Upper lobe of left lung (tissue), 4 donors: ENCODE data around the gene EXOC6.

Experiments
- POLR2A ChIP-seq, 4 donors: fragments of 450-650 bp; IDR thresholded peaks; one replicate each; pipeline ENCODE4 v1.5.1; 2016 to 2017; ENCODE audit warnings: antibody characterized with exemption in 4 of 4, mild to moderate bottlenecking in 2 of 4
- POLR2AphosphoS5 ChIP-seq, 2 donors: sonication (generic); formaldehyde crosslinking; IDR thresholded peaks; one replicate each; pipeline ENCODE4 v1.5.1; 2017; ENCODE audit warnings: antibody characterized with exemption in 2 of 2
- TF ChIP-seq, protein P1 (sequence below), 6 experiments: fragments of 450-650 bp in 4 of 6; fragments of 200-600 bp in 2 of 6; sonication (generic) in 2 of 6; IDR thresholded peaks; one replicate each; pipeline ENCODE4 v1.5.1; 2016 to 2019; ENCODE audit warnings: antibody characterized with exemption in 6 of 6

DNA sequence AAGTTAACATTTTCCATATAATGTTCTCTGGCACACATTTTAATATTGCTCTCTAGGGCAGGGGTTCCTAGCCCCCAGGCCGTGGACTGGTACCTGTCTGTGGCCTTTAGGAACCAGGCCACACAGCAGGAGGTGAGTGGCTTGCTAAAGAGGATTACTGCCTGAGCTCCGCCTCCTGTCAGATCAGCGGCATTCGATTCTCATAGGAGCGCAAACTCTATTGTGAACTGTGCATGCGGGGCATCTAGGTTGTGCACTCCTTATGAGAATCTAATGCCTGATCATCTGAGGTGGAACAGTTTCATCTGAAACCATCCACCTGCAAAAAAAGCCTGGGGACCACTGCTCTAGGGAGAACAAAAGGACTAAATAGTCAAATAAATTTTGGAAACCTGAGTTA, 65.7 kb downstream of the EXOC6 start:
- TF ChIP-seq, protein P1, sequence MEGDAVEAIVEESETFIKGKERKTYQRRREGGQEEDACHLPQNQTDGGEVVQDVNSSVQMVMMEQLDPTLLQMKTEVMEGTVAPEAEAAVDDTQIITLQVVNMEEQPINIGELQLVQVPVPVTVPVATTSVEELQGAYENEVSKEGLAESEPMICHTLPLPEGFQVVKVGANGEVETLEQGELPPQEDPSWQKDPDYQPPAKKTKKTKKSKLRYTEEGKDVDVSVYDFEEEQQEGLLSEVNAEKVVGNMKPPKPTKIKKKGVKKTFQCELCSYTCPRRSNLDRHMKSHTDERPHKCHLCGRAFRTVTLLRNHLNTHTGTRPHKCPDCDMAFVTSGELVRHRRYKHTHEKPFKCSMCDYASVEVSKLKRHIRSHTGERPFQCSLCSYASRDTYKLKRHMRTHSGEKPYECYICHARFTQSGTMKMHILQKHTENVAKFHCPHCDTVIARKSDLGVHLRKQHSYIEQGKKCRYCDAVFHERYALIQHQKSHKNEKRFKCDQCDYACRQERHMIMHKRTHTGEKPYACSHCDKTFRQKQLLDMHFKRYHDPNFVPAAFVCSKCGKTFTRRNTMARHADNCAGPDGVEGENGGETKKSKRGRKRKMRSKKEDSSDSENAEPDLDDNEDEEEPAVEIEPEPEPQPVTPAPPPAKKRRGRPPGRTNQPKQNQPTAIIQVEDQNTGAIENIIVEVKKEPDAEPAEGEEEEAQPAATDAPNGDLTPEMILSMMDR (IDR thresholded peaks at IDR 0.05), result no peak
- TF ChIP-seq POLR2AphosphoS5 (IDR thresholded peaks at IDR 0.05) (no peak), POLR2A (IDR thresholded peaks at IDR 0.05) (no peak)
